Kidney epithelial cell (primary cell): ENCODE data around the gene OAF. TPM values are rescaled to one million over a fixed set of nuclear protein-coding genes. Genes with fewer than 3 reads are reported as not detected.

ENCODE experiments used
- DNase-seq: peaks from one replicate; pipeline ENCODE4 v3.0.0-alpha.2; 2010; ENCODE audit warnings: low read depth
- H3K27me3 ChIP-seq: 2 replicates; pipeline ENCODE4 v1.6.0; 2011; ENCODE audit warnings: low read length; ENCODE audit not compliant: control insufficient read depth, insufficient read depth
- H3K36me3 ChIP-seq: 2 replicates; pipeline ENCODE4 v1.5.1; 2011; ENCODE audit warnings: low read length; ENCODE audit not compliant: control insufficient read depth, insufficient read depth
- H3K4me3 ChIP-seq: 2 replicates; pipeline ENCODE4 v1.5.1; 2011; ENCODE audit warnings: low read depth, mild to moderate bottlenecking, control low read depth, low read length
- total RNA-seq: library from RNA; depleted of rRNA; stranded (reverse); fragments of >200 nt; gene quantifications from 2 replicates; pipeline ENCODE4 v1.2.3, GENCODE V29; 2015
- TF ChIP-seq, protein P1 (sequence below): IDR thresholded peaks from 2 replicates; pipeline ENCODE4 v1.5.1; 2011; ENCODE audit warnings: mild to moderate bottlenecking, moderate library complexity, low read length, control low read depth, inconsistent platforms; ENCODE audit not compliant: insufficient read depth, poor library complexity, severe bottlenecking

OAF gene
- total RNA-seq, 1 donor from 2014 or later, result 45.2 TPM

DNA sequence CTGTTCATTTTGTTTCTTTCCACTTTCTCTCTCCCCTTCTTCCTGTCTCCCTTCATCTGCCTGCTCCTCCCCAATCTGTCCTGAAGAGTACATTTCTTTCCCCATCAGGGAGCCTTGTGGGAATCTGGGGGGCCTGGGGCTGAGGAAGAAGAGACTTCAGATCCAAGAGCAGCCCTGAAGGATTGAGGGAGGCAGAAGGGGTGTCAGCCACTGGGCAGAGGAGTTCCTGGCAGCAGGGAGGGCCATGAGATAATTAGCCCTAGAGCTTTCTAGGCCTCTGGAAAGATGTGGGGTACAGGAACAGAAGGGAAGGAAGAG lies 24.4 kb upstream of the OAF start:
- TF ChIP-seq, protein P1, sequence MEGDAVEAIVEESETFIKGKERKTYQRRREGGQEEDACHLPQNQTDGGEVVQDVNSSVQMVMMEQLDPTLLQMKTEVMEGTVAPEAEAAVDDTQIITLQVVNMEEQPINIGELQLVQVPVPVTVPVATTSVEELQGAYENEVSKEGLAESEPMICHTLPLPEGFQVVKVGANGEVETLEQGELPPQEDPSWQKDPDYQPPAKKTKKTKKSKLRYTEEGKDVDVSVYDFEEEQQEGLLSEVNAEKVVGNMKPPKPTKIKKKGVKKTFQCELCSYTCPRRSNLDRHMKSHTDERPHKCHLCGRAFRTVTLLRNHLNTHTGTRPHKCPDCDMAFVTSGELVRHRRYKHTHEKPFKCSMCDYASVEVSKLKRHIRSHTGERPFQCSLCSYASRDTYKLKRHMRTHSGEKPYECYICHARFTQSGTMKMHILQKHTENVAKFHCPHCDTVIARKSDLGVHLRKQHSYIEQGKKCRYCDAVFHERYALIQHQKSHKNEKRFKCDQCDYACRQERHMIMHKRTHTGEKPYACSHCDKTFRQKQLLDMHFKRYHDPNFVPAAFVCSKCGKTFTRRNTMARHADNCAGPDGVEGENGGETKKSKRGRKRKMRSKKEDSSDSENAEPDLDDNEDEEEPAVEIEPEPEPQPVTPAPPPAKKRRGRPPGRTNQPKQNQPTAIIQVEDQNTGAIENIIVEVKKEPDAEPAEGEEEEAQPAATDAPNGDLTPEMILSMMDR, result no peak
- DNase-seq, result no peak
- peaks cover 2% of the 10 kb centered on the region for H3K27me3 ChIP-seq
- no peaks in the 10 kb centered on the region for H3K36me3 ChIP-seq
- H3K4me3 ChIP-seq, result no peak overlapping the region

DNA sequence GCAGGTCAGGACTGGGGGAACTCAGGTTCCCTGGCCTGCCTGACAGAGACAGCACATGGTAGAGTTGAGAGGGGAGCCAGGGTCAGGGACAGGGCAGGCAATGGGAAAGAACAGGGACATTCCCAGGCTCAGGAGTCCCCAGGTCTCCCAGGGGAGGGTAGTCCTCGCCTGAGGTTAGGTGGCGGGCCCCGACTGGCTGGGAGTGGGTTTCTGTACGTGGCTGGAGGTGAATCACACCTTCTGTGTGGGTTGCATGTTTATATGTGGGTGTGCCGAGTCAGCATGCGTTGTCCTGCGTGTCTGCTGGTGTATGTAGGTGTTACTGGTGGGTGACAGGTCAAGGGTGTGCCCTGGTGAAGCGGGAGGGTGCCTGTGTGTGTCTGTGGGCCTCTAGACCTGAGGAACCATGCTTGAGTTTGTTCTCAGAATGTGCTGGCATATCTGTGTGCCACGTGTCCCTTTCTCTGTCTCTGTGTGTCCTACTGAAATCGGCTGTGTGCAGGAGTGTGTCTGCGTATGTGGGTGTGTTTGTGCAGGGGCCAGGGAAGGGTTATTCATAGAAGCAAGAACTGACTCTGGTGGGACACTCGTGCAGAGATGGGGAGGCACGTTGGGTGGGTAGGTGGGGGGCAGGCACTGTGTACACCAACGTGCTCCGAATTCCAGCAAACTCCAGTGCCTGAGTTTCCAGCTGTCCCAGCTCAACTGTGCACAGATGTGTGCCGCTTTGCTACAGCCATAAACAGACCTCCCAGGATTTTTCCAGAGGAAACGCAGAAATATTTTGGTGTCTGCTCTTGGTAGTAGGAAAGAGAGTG lies 23.8 kb upstream of the OAF start:
- Histone ChIP-seq H3K36me3 (no peaks in the 10 kb centered on the region), H3K27me3 (peaks cover 2% of the 10 kb centered on the region), H3K4me3 (no peak overlapping the region)
- TF ChIP-seq, protein P1, result no peak
- DNase-seq, result no peak

DNA sequence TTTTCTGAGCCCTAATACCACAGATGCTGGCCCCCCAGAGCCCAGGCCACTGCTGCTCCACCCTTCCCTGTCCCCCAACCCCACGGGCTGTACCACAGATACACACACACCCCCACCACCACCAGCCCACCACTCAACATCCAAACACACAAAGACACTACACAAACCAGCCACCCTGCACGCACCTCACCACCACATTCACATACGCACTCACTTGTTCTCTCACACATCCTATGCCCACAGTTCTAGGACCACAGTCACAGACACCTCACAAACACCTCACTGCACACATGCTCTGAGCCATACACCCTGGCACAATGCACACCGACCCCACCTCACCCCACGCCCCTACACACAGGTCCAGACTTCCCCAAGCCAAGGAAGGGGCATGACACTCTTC lies 22.5 kb upstream of the OAF start:
- no peaks in the 10 kb centered on the region for H3K36me3 ChIP-seq
- H3K4me3 ChIP-seq, result no peak overlapping the region
- TF ChIP-seq, protein P1, result no peak
- peaks cover 7% of the 10 kb centered on the region for H3K27me3 ChIP-seq
- DNase-seq, result no peak

DNA sequence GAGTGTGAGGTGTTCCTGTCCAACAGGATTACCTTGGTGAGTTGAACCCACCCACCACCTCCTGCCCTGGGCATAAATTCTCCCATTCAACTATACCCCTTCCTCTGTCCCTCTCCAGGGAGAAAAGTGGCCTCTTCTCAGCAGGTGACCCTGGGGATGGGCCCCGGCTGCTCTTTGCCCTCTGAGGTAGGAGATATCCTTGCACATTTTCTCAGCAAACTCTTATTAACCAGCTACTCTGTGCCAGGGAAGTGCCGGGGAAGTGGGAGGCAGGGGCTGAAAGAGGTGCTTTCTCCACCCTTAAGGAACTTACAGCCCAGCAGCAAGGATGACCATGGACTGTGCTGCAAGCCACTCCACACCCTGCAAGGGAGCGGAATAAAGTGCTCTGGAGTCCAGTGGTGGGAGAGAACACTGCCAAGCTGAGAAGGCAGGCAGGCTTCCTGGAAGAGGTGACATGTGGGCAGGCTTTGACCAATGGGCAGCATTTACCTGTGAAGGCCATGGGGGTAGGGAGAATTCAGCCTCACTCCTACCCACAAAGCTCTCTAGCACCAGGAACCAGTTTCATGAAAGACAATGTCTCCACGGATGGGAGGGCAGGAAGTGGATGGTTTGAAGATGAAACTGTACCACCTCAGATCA lies 21.9 kb upstream of the OAF start:
- Histone ChIP-seq H3K36me3 (no peaks in the 10 kb centered on the region), H3K4me3 (no peak overlapping the region), H3K27me3 (peaks cover 8% of the 10 kb centered on the region)
- TF ChIP-seq, protein P1, result no peak
- no peak for DNase-seq

DNA sequence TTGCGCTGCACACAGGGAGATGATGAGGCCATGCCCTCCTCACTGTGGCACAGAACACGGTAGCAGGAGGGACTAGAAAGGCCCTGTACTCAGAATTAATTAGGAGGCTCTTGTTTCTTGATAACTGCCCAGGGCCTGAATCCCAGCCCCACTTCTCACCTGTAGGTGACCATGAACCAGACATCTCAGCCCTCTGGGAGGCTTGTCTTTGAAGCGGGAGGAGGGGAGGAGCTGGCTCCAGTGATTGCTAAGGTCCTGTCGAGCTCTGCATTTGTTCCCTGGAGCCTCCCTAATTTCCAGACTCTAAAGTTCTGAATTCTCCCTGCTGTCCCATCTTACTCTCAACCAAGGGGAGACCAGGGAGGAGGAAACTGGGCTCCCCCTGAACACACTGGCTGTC lies 19.8 kb upstream of the OAF start:
- Histone ChIP-seq H3K27me3 (peaks cover 14% of the 10 kb centered on the region), H3K36me3 (no peaks in the 10 kb centered on the region), H3K4me3 (no peak overlapping the region)
- TF ChIP-seq, protein P1, result no peak
- no peak for DNase-seq
